SH-SY5Y (cell line): ENCODE measurements around the gene NRG2.

ENCODE experiments used
- GATA2 ChIP-seq: IDR thresholded peaks from 2 replicates; pipeline ENCODE4 v1.6.1; 2011; ENCODE audit warnings: mild to moderate bottlenecking, low read depth, low read length
- GATA3 ChIP-seq: IDR thresholded peaks from 2 replicates; pipeline ENCODE4 v1.6.1; 2011; ENCODE audit warnings: low read depth, mild to moderate bottlenecking, low read length, moderate library complexity

- TF ChIP-seq GATA2 (no peak), GATA3 (no peak)
Measured at GRCh38 chr5:139821806-139822552, 221.1 kb downstream of the NRG2 start.
